Osteocyte (in vitro differentiated cells): ENCODE measurements around the gene OMG. TPM values are rescaled to one million over a fixed set of nuclear protein-coding genes. Genes with fewer than 3 reads are reported as not detected.

ENCODE experiments used
- DNase-seq: peaks from one replicate; pipeline ENCODE4 v3.0.0; 2021; ENCODE audit warnings: mixed read lengths; ENCODE audit not compliant: unreplicated experiment; ENCODE audit errors: extremely low spot score
- H3K27ac Mint-ChIP-seq: one replicate; pipeline ENCODE4 v1.8.0; 2021; ENCODE audit warnings: mild to moderate bottlenecking, mixed read lengths; ENCODE audit not compliant: unreplicated experiment
- H3K27me3 Mint-ChIP-seq: one replicate; pipeline ENCODE4 v1.8.0; 2021; ENCODE audit warnings: mixed read lengths; ENCODE audit not compliant: unreplicated experiment
- H3K36me3 Mint-ChIP-seq: one replicate; pipeline ENCODE4 v1.8.0; 2021; ENCODE audit warnings: mixed read lengths; ENCODE audit not compliant: unreplicated experiment
- H3K4me1 Mint-ChIP-seq: one replicate; pipeline ENCODE4 v1.8.0; 2021; ENCODE audit warnings: mixed read lengths; ENCODE audit not compliant: unreplicated experiment
- H3K4me3 Mint-ChIP-seq: one replicate; pipeline ENCODE4 v1.8.0; 2021; ENCODE audit warnings: mild to moderate bottlenecking, moderate library complexity, mixed read lengths; ENCODE audit not compliant: unreplicated experiment
- H3K9me3 Mint-ChIP-seq: one replicate; pipeline ENCODE4 v1.8.0; 2021; ENCODE audit warnings: mixed read lengths; ENCODE audit not compliant: unreplicated experiment
- CTCF ChIP-seq: fragments of 200-600 bp; sonication (generic); IDR thresholded peaks from 2 replicates; pipeline ENCODE4 v1.5.0; 2021; ENCODE audit warnings: antibody characterized with exemption, mild to moderate bottlenecking, moderate library complexity
- total RNA-seq: library from RNA; stranded (reverse); gene quantifications from 2 replicates; pipeline ENCODE4 v1.2.1, GENCODE V29; 2021

The OMG gene
- total RNA-seq, 1 donor from 2014 or later, result not detected

- H3K27ac Mint-ChIP-seq, result no peak overlapping the region
- H3K4me3 Mint-ChIP-seq, result no peak overlapping the region
- DNase-seq, result no peak
Observed at GRCh38 chr17:31273516-31273915, 23.5 kb downstream of the OMG start.

GRCh38 chr17:31272803-31273202 lies 24.2 kb downstream of the OMG start:
- peaks cover 40% of the 10 kb centered on the region for H3K36me3 Mint-ChIP-seq
- H3K4me3 Mint-ChIP-seq, result no peak overlapping the region
- H3K27ac Mint-ChIP-seq, result no peak overlapping the region
- H3K4me1 Mint-ChIP-seq, result peaks cover 39% of the 10 kb centered on the region
- DNase-seq, result no peak
- H3K27me3 Mint-ChIP-seq, result no peaks in the 10 kb centered on the region
- no peak for TF ChIP-seq CTCF
- peaks cover 5% of the 10 kb centered on the region for H3K9me3 Mint-ChIP-seq

More at GRCh38 chr17:31273516-31273915, 23.5 kb downstream of the OMG start:
- Mint-ChIP-seq H3K4me1 (peaks cover 32% of the 10 kb centered on the region), H3K36me3 (peaks cover 35% of the 10 kb centered on the region), H3K9me3 (peaks cover 5% of the 10 kb centered on the region), H3K27me3 (no peaks in the 10 kb centered on the region)
- TF ChIP-seq CTCF, result no peak

- no peak for TF ChIP-seq CTCF
- H3K36me3 Mint-ChIP-seq, result peaks cover 43% of the 10 kb centered on the region
- H3K4me1 Mint-ChIP-seq, result peaks cover 42% of the 10 kb centered on the region
- H3K9me3 Mint-ChIP-seq, result peaks cover 5% of the 10 kb centered on the region
- no peak for DNase-seq
- no peak overlapping the region for H3K4me3 Mint-ChIP-seq
- H3K27me3 Mint-ChIP-seq, result no peaks in the 10 kb centered on the region
- H3K27ac Mint-ChIP-seq, result no peak overlapping the region
Observed at GRCh38 chr17:31272236-31272635, 24.8 kb downstream of the OMG start.

- Mint-ChIP-seq H3K9me3 (peaks cover under 1% of the 10 kb centered on the region), H3K27ac (peak overlapping the region; percentile 85), H3K4me3 (no peak overlapping the region), H3K36me3 (peaks cover 54% of the 10 kb centered on the region), H3K4me1 (peaks cover 39% of the 10 kb centered on the region), H3K27me3 (no peaks in the 10 kb centered on the region)
- DNase-seq, result no peak
- TF ChIP-seq CTCF, result no peak
Observed at GRCh38 chr17:31269578-31269983, 27.5 kb downstream of the OMG start.

GRCh38 chr17:31269036-31269577 lies 27.9 kb downstream of the OMG start:
- Mint-ChIP-seq H3K27me3 (no peaks in the 10 kb centered on the region), H3K4me3 (no peak overlapping the region), H3K4me1 (peaks cover 36% of the 10 kb centered on the region), H3K36me3 (peaks cover 53% of the 10 kb centered on the region), H3K9me3 (no peaks in the 10 kb centered on the region), H3K27ac (peak overlapping the region; percentile 85)
- TF ChIP-seq CTCF, result no peak
- no peak for DNase-seq
